ENCODE measurements around the gene NOC2L.
"Not testable (repeated sequence)": the region's sequence is repeated elsewhere in the genome, so short reads cannot be mapped to it uniquely, and the experiment has no call there.

Gene NOC2L

DNA sequence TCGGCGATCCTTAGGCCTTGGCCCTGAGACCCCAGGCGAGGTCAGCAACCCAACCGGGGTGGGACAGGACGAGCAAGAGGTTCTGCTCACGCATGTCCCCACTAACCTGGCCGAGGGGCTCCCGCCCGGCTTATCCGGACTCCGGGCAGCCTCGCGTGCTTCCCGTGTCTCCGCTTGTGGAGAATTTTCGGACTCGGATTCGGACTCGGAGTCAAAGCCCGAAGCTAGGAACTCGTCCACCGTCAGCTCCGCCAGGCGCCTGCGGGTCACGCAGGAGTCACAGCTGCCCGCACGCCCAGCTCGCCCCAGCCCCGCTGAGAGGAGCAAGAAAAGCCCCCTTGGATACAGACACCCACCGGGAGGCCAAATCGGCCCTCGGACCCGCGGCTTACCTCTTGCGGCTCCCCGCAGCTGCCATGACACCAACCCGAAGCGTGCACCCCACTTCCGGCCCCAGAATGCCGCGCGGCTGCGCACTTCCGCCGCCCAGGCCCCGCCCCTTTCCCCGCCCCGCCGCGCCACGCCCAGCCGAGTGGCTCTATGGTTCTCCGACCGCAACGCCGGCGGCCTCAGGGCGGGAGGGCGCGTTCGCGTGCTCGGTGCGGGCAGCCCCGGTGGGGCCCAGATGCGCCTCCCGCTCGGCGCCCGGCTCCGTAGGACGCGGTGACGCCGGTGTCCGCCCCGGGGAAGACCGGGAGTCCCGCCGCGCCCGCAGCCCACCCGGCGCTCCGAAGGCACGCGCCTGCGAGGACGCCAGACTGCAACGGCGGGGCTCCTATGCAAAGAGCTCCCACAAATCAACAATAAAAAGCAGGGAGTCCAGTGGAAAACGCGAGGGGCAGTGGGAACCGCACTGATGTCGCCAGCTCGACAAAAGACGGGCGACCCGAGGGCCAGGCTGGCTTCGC lies at the start of gene NOC2L:
Gene NOC2L (minus strand): TSS at position 434 of the 908 bp plus-strand sequence. CDS start 16 bp downstream, at position 418.
- DNase-seq = peak; percentile 97

DNA sequence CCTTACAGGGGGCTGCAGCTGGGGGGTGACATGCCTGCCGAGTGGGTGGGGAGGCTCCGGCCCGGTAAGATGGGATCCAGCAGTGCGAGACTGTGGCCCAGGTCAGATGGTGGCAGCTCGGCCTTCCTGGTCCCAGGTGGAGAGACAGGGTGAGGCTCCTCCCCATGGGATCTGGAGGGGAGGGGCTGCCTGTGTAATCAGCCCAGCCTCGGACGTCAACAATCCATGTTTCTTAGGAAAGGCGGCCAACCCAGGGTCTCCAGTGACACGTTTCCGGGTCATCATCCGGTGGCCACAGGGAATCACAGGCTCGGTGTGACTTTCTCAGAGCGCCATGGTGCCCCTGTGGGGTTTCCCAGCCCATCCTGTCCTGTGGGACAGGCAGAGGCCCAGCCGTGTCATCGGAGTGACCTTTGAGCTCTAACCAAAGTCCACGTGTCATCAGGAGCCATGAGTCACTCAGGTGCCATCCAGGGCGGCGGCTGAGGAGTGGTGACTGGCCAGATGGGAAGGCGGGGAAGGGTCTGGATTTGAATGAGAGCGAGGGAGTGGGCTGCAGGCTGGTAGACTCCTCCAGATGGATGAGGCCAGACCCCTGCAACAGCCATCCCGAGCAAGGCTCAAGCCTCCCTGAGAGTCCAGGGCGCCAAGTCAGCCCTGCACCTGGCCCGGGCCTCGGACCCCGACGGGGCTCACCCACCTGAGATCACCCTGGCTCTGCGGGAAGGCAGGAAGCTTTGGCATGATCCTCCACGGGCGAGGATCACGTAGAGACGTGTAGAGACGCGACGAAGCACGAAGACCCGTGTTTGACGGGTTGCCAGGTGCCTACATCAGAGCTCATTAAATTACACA lies 47.5 kb upstream of the NOC2L start:
- no peak for DNase-seq

- DNase-seq = no peak
These were observed 46.8 kb upstream of the NOC2L start for GRCh38 chr1:1005774-1006304.

- DNase-seq = no peak
These were observed 46.0 kb upstream of the NOC2L start for GRCh38 chr1:1004780-1005697.

- DNase-seq = no peak
These were observed 45.3 kb upstream of the NOC2L start for GRCh38 chr1:1004420-1004779.

DNA sequence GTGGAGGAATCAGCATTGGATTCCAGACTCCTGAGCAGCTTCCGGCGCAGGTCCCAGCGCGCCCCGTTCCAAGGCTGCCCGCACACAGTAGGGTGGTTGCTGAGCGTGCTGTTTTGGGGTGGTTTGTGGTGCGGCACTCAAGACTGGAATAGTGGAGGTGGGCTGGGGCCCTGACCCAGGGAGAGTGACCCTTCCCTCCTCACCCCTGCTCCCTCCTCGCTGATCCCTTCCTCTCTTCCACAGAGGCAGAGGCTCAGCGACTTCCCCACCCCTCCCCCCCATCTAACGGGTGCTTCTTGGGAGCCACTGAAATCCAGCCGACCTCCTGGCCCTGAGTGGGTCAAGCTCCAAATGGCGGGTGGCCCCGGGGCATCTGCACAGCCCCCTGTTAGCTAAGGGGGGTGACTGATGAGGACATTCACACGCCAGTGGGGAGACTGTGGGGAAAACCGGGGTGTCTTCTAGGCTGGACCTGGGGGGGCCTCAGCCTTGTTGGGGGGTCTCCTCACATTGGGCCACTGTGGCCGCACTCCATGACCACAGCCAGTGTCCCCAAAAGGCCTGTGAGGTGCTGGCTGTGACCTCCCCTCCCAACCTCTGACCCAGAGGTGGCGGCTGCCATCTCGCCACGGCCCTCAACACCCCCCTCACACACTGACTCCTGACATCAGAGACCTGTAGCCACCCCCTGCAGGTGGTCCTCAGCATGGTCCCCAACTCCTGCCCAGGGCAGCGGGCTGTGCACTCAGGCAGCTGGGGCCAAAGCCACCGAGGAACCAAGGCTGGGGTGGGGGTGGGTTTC lies 44.8 kb upstream of the NOC2L start:
- DNase-seq = no peak

DNA sequence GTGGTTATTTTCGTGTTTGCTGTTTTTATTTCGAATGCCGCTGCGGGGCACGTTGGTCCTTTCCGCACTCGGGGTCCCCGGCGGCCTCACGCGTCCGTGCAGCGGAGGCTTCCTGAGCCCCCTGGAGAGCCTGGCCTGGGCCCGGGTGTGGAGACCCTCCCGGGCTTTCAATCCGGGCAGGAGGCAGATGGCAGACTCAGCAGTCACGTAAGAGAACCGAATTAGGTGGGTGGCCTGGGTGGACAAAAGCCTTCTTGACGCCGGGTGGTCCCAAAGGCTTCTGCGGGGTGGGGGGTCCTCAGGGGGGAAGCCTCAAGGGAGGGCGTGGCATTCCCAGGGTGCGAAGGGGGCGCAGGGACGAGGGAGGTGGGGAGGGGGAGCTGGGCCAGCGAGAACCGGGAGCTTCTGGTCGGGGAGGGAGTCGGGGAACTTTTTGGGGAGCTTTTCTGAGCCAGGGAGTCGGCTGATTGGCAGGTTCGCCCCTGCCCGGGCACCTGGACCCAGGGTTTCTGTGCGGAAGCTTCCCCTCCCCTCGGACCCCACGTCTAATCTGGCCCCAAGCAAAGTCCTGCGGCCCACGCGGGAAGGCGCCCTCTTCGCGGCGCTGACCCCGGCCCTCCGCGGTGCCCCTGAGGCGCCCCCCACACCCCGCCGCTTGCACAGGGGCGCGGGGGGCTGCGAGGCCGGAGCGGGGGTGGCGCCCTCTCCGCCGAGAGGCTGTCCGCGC lies 42.2 kb upstream of the NOC2L start:
- DNase-seq = no peak

DNA sequence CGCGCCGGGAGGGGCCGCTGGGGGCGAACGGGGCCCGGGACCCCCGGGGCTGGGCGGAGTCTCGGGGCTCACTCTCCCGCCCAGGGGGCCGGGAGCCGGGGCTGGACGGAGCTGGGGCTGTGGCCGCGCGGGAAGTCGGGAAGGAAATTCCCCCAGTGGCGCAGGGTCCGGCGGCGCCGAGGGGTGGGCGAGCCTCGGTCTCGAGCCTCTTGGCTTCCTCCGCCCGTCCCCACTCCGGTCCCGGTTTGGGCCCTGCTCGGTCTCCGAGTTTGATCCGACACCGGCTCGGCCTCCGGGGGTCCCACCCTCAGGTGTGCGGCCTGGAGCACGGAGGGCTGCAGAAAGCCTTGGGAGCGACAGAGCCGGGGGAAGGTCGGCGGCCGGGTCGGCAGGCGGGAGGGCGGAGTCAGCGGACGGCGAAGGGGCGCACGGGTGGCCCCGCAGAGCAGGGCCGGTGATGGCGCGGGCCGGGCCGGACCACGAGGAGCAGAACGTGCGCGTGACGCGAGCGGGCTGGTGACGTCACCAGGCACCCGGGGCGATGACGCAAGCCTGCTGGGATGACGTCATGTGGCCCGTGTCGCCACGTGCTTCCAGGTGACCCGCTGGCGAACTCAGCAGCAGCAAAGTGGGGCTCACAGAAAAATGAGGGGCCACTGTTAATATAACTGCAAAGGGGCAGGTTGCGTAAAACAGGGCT lies 41.5 kb upstream of the NOC2L start:
- DNase-seq = peak; percentile 78

- peak; percentile 69 for DNase-seq
These were observed 40.8 kb upstream of the NOC2L start, which contains the start of gene HES4 for GRCh38 chr1:999725-1000356. HES4 (minus strand) TSS chr1:1000097; CDS start chr1:999973, 124 bp downstream.

DNA sequence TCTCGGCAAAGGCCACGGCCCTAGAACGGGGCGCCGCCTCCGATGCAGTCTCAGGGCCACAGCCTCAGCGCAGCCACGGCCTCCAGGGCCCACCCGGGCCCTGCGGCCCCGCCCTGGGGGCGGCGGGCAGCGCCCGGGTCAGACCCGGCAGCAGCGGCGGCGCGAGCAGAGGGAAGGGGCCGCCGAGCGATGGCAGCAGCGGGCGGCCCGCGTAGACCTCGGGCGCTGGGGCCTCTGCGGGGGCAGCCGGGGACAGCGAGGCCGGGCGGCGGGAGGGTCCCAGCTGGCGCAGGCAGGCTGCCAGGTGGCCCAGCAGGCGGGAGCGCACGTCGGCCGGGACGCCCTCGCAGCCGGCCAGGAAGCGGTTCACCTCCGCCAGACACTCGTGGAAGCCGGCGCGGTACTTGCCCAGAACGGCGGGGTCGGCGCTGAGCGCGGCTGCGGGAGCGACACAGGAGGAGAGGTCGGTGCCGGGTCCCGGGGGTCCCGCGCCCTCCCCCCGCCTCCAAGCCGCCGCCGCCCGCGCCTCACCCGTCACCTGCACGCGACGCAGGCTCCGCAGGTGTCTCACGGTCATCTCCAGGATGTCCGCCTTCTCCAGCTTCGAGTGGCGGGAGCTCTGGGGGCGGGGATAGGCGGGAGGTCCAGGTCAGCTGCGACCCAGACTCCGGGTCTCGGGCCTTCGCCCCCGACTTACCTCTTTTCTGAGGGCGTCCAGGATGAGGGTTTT lies 40.1 kb upstream of the NOC2L start:
- no peak for DNase-seq

GRCh38 chr1:998745-998994 lies 39.6 kb upstream of the NOC2L start:
- no peak for DNase-seq

- no peak for DNase-seq
These were observed 39.1 kb upstream of the NOC2L start for GRCh38 chr1:997993-998744.

GRCh38 chr1:997713-997992 lies 38.6 kb upstream of the NOC2L start:
- DNase-seq = no peak

- DNase-seq = no peak
These were observed 38.0 kb upstream of the NOC2L start for GRCh38 chr1:996851-997712.

DNA sequence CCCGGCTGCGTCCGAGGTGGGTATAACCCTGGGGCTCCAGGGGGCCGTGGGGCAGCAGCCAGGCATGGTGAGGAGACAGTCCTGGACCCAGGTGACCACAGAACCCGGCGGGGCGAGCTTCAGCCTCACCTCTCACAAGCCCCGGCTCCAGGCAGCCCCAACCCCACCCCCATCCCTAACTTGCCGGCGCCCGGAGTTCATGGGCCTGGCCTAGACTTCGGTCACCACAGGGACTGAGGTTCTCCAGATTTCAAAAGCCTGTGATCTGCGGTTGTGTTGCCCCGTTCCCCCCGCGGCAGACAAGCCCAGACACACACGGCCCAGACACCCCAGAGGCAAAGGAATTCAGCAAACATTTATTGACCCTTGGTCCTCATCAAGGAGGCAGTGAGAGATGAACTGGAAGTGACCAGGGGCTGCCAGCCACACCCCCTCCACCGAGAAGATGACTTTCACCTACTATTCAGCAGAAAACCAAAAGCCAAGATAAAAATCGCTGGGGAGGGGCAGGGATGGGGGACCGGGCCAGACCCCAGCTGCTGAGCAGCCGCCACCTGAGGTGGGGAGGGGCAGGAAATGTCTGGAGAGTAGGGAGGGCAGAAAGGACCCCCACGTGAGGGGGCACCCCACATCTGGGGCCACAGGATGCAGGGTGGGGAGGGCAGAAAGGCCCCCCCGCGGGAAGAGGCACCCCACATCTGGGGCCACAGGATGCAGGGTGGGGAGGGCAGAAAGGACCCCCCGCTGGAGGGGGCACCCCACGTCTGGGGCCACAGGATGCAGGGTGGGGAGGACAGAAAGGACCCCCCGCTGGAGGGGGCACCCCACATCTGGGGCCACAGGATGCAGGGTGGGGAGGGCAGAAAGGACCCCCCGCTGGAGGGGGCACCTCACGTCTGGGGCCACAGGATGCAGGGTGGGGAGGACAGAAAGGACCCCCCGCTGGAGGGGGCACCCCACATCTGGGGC lies 36.9 kb upstream of the NOC2L start:
- DNase-seq = no peak

GRCh38 chr1:994546-994945 lies 35.5 kb upstream of the NOC2L start:
- DNase-seq = not testable (repeated sequence)
